HG02623 (cell line): ENCODE measurements around the gene CYP2W1.

Experiments used
- ATAC-seq: cut with Tn5 transposase; IDR thresholded peaks from one replicate; pipeline ENCODE4 v1.9.1; 2021; ENCODE audit warnings: moderate library complexity; ENCODE audit not compliant: unreplicated experiment

CYP2W1 gene

DNA sequence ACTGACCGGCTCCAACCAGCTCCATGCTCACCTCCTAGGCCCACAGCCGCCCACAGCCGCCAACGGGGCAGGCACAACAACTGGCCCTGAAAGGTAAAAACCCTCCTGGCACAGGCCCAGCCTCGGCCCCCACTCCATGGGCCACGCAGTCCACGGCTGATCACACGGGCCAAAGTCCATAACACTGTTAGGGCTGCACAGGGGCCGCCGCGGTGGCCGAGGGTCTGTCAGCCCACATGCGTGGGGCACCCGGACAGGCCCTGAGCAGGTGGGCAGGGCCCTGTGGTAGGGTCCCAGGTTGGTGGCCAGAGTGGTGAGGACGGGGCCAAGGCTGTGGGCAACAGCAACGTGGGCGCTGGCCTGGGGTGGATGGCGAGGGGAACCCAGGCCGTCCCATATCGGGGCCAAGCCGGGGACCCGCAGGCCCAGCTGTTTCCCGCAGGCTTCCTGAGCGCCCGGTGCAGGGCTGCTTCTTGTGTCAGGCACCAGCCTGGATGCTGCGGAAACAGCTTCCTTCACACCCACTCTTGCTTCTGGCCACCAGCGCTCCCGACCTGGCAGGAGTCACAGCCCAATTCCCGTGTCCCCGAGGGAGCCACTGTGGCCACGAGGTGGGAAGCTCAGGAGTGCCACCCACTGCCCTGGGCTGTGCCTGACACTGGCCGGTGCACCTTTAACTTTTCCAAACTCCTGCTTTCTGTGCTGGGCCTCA, 29.2 kb downstream of the CYP2W1 start:
- no peak for ATAC-seq

DNA sequence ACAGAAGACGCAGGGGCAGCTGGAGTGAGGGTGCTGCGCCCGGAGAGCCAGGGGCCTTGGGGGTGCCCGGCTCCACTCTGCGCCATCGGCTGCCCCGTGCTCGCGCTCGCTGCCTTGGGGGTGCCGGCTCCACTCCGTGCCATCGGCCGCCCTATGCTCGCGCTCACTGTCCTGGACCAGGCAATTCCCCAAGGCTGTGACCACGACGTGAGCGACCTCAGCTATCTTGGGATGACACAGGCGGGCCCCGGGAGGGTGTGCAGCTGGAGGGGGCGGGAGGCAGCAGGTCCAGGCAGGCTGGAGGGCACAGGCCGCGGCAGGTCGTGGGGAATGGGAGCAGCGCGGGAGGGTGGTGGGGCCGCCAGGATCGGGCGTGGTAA, 29.7 kb downstream of the CYP2W1 start:
- ATAC-seq: no peak

DNA sequence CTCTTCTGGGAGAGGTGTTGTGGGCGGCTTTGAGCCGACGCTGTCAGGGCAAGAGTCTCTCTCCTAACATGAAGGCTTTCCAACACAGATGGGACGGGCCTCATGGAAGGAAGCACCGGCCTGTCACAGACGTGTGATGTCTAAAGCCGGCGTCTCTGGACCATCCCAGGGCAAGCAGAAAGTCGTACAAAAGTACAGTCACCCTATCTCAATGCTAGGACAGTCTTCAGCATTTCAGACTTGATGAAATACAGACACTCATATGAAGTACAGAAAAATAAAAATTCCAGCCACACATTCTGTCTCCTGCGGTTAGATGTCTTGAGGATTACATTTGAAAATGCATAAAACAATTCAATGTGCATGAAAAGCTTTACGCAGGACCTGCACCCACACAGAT, 30.6 kb downstream of the CYP2W1 start:
- no peak for ATAC-seq

DNA sequence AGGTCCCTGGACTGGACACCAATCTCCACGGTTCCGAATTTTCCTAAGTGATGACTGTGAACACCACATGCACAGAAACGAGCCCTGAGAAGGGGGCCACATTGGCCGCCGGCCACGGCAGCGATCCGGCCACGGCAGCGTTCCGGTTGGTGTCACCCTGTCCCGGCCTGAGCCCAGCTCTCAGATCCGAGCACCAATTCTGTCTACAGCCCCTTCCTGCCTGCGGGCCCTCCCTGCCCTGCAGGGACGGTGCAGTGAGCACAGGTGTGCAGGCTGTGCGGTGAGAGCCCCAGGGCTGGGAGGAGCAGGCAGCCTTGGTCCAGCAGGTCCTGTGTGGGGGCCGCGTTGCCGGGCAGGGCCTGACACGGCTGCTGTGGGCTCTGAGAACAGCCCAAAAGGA, 31.7 kb downstream of the CYP2W1 start:
- ATAC-seq: no peak

DNA sequence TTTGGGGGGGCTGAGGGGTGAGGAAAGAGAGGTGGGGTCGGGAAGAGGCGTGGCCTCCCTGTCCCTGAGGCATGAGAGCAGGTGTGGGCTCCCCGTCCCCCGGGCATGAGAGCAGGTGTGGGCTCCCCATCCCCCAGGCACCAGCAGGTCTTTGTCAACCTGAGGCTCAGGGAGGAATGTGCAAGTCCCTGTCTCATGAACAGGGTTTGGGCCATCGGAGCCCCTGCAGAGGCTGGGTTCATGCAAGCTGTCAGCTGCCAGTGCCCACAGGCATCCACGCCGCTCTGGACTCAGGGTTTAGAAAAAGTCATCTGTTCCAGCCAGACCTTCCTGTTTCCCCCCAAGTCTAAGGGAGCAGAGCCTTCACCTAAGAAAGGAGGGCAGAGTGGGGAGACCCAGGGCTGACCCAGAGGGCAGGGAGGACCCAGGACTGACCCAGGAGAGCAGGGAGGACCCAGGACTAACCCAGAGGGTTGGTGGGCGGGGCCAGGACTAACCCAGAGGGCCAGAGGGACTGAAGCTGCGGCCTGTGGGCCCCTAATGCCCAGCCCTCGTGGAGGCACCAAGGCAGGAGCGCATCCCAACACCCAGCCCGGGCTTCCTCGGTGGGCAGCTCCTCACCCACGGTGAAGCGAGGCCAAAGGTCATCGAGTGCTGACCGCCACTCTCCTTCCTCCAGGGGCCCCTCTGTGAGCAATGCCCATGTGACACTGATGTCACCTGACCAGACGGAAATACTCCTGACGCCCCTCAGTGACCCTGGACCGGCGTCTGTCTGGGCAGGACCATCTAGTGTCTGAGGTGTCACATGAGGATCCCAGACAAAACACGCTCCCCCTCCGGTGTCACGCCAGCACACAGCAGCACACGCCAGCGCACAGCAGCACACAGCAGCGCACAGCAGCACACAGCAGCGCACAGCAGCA, 32.5 kb downstream of the CYP2W1 start:
- ATAC-seq: no peak

DNA sequence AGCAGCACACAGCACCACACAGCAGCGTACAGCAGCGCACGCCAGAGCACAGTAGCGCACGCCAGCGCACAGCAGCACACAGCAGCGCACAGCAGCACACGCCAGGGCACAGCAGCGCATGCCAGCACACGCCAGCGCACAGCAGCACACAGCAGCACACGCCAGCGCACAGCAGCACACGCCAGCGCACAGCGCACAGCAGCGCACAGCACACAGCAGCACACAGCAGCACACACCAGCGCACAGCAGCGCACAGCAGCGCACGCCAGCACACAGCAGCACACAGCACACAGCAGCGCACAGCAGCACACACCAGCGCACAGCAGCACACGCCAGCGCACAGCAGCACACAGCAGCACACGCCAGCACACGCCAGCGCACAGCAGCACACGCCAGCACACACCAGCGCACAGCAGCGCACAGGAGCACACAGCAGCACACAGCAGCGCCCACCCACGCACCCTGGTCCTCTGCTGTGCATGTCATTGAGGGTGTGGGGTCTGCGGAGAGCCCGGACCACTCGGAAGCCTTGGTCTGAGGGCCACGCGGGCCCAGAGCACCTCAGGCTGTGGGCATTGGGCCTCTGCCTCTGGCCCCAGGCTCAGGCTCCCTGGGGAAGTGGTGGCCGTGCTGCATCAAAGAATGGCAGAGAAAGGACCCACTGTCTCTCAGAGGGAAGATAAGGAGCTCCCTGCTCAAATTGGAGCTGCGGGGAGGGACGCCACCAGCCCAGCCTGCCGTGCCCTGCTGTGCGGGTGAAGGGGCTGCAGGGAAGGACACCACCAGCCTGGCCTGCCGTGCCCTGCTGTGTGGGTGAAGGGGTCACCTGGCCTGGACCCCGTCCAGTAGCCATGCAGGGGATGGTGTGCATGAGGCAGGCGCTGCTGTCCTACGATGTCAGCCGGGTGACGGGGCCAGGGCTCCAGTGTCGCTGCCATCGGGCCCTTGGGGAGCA, 33.9 kb downstream of the CYP2W1 start:
- no peak for ATAC-seq

DNA sequence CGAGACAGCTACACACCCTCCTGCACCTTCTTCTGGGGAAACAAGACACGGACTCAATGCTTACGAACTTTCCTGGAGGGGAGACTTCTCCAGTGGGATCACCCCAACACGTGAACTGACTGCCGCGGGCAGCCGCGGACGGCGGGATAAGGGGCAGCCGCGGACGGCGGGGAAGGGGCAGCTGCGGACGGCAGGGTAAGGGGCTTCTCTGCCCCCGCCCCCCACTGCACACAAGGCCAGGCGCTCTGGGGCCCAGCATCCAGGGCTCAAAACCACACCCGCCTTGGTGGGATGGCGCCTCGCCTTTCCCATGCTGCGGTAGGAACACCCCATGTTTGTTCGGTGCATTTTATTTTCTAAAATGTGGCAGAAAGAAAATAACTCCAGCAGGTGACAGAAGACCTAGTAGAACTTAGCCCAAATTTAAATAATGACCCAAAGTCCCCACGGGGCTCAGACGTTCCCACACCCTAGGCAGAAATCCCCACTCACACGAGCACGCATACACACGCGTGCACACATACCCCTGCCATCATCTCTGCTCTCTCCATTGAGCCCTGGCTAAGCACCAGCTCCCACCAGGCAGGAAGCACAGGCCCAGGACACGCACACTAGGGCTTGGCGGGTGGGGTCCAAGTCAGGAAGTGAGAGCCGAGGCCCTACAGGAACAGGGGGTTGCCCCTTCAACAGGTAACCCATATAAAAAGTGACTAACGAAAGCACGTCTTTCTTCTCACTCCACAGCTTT, 34.8 kb downstream of the CYP2W1 start:
- ATAC-seq: no peak

DNA sequence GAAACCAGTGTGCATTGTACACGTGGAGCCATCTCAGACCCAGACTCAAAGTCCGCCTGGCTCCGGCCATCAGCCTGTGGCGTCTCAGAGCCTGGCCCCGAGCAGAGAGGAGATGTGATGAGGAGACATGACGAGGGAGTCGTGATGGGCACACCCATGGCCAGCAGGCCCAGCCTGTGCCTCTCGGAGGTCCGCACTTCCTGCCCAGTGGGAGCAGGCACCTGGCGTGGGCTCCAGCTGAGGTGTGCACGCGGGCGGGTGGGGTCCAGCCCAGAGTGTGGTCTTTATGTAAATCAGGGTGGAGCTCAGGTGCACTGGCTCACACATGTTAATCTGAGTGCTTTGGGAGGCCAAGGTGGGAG, 35.3 kb downstream of the CYP2W1 start:
- ATAC-seq: no peak

DNA sequence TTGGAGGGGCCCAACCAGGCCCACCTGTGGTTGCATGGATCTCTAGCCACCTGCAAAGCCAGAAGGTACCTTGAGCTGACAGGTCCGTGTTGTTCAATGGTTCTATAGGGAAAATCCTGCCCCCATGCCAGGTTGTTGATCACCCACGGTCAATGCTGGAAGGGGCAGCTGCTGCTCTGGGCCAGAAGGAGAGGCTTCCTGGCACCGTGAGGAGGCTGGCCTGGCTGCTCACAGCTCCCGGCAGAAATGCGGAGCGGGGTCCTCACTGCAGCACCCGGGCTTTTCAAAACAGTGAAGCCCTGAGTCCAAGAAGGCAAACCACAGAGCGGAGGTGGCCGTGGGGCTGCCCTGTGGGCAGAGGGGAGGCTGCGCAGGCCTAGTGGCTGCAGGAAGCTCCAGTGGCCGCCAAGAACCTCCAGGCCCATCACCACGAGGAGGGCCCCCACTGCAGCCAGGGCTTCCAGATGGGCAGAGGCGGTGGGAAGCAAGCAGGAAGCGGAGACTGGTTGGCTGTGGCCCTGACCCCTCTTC, 36.3 kb downstream of the CYP2W1 start:
- ATAC-seq: no peak

DNA sequence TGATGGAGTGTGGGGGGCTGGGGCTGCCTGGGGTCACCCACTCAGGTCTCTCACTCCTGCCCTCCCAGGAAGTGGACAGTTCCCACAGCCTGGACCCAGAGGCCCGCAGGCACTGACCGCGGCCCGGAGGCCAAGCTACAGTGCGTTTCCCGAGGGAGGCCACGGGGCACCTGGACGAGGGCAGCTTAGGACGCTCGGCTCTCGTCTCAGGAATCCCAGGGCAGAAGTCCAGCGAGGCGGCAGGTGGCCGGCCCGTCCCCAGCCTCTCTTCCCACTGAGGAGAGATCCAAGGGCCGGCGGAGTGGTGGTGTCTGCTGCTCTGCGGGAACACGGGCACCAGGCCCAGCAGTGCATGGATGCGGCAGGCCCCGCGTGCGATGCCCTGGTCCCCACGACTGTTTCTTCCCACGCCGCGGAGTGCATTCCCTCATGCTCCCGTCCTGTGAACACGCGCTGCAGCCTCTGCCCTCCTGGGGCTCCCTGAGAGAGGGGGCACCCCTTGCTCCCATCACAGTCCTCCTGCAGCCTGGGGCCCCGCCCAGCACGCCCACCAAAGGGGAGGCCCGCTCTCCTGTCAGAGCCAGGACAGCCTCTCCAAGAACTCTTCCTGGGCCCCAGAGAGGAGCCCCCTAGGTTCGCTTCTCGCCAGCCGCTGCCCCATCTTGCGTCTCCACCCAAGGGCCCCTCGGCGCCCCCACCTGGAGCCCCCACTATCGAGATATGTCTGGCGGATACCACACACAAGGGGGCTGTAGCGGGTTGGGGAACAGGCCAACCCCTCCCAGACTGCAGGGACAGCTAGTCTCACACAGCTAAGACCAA, 37.0 kb downstream of the CYP2W1 start:
- no peak for ATAC-seq

DNA sequence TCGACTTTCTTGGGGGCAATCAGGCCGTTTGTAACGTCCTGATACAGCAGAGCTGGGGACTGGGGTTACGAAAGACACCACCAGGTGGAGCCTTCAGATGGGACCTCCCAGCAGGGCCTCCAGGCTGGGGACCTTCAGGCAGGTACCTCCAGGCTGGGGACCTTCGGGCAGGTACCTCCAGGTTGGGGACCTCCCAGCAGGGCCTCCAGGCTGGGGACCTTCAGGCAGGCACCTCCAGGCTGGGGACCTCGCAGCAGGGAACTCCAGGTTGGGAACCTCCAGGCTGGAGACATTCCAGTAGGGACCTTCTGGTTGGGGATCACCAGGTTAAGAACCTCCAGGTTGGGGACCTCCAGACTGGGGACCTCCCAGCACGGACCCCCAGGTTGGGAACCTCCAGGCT, 37.9 kb downstream of the CYP2W1 start:
- ATAC-seq: no peak

DNA sequence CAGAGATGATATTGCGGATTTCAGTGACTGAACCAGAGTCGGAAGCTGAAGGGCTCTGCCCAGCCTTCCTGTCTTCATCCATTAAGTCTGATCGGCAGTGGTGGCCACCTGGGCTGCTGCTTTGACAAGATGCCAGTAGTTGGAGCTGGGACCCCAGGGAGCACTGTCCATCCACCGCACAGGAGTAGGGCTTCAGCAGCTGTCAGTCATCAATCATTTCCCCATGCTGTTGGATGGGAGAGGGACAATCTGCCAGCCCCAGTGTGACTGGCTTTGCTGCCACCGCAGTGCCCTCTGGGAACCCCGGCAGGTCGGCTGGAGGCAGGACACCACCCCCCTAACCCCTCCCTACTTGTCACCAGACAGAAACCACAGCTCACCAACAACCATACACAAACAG, 38.4 kb downstream of the CYP2W1 start:
- ATAC-seq: no peak

DNA sequence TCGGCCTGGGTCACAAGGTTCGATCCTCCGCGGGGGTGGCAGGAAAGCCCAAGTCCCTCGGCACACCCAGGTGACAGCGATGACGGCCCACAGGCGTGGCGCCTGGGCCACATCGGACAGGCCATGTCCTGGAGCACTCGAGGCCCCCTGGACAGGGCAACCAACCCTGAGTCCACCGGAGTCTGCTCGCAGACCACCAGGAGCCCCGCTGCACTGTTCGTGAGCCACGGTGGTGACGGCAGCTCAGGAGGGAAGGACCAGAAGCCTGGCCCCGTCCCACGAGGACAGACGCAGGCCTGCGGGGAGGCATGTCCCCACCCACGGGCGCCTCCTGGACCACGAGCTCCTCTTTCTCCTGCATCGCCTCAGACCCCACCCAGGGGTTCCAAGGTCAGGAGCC, 39.0 kb downstream of the CYP2W1 start:
- ATAC-seq: no peak

DNA sequence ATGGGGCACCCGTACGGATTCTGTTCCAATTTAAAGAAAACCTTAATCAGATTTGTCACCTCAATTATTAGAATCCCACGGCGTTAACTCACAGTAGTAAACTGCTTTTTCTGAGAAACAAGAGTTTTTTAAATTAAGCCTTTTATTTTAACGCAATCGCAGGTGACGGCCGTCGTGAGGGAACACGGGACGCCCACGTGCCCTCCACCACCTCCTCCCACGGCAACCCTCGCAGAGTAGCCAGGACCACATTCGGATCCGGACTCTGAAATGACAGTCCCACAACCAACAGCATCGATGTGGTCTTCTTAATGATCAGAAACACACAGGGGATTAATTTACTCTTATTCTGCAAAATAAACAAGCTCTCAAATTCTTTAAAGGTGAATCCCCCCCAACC, 39.4 kb downstream of the CYP2W1 start:
- no peak for ATAC-seq

DNA sequence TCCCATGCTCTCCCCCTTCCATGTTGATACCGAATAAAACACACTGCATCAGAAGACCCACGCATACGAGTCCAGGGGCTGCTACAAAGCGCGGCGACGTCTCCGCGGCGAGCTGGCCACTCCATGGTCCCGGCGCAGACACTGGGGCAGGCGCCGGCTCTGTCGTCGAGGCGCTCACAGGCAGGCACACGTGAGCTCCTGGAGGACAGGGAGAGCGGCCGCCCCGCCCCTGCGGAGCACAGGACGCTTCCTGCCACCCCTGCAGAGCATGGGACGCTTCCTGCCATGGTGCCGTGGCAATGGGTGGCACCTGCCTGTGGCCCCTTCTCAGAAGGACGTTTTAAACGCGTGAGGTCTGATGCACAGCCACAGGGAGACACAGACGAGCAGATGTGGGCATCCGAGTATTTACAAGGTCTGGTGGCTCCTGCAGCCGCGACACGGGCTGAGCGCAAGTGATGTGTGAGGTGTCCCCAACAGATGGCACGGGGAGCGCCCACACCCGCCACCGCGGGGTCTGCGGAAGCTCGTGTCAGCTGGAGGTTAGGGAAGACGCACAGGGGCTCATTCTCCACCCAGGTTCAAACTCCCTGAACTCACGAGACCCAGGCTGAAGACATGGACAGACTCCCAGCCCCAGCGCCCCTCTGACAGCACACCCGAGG, 40.0 kb downstream of the CYP2W1 start:
- no peak for ATAC-seq

DNA sequence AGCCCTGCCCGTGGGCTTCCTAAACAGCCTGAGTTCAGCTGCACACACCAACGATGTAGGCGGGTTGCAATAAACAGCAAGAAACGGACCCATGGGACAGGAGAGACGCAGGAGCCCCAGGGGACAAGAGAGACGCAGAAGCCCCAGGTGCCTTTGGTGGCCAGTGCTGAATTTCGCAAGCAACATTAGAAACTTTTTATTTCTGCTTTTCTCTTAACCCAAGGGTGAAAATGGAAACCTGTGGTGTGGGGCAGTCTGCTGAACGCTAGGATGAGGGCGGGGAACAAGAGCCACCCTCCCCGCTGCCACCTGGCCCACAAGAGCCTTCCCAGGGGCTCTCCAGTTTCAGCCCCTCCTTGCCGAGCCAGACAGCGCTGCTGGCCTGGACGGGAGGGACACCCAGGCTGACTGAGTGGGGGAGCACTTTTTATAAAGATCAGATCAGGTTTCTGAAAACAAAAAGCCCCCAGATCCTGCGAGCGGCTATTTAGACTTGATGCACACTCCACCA, 41.4 kb downstream of the CYP2W1 start:
- peak; percentile 50 for ATAC-seq

DNA sequence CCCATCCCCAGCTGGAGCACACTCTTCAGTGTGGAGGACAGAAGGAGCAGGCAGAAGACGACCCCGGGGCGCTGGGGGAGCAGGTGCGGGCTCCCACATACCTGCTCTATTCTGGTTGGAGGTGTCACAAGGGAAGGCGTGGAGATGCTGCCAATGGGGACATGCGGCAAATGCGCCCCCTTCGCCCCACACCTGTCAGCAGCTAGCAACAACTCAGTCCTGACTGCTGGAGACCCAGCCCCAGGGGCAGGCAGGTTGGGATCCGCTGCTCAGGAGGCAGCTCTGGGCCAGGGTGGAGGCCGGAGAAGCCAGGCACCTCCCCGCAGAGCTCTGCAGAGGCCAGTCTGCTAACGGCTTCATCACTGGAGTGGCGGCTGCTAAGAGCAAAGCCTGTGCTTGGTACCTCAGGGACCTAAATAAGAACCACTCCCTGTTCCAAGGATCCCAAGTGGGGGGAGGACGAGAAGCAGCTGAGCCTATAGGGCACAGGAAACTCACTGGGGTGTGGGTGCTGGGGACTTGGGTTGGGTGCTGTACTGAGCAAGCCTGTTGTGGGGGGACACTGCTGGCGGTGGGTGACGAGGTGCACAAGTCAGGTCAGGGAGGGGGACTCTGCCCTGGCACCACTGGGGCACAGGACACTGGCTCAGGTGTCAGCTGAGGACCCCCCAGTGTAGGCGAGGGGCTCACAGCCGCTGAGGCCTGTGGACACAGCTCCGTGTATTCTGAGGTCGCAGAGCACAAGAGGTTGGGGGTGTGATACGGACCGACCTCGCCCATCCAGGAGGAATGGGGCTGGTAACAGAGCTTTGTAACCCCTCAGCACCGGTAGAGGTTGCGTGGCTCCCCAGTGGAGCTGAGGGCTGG, 42.1 kb downstream of the CYP2W1 start:
- no peak for ATAC-seq
